H1 (cell line): Measurements from ENCODE around the gene SFMBT2. TPM values are rescaled to one million over a fixed set of nuclear protein-coding genes. Genes with fewer than 3 reads are reported as not detected.

Experiments used
- CTCF ChIA-PET: fragments of 300-600 bp; sonication (Branson Sonifier 250); formaldehyde crosslinking; loops from one replicate; lab custom pipeline; 2021; ENCODE audit not compliant: partially characterized antibody; lab: Charles Lee
- POLR2A ChIA-PET: fragments of 300-600 bp; sonication (Branson Sonifier 250); formaldehyde crosslinking; loops from one replicate; lab custom pipeline; 2021; ENCODE audit warnings: inconsistent platforms; ENCODE audit not compliant: partially characterized antibody; lab: Charles Lee
- DNase-seq, 2 experiments: peaks; one replicate each; pipeline versions ENCODE4 v3.0.0 to v3.0.0-alpha.2; 2010 to 2022; ENCODE audit warnings: low spot score in 2 of 2, low read depth in 1 of 2, mixed read lengths in 1 of 2
- FAIRE-seq: peaks from 2 replicates; lab custom pipeline; 2011; peaks lifted over from hg19 to GRCh38; lab: Jason Lieb, UNC
- H2AFZ ChIP-seq: 2 replicates; pipeline ENCODE4 v1.8.1; 2012; ENCODE audit warnings: low read length, inconsistent platforms
- H2AK5ac ChIP-seq: 2 replicates; pipeline ENCODE4 v1.6.1; 2013; ENCODE audit warnings: low read depth, low read length
- H2BK120ac ChIP-seq: replicated peaks from 2 replicates; pipeline ENCODE3; 2013; ENCODE audit warnings: low read depth, low read length, inconsistent platforms
- H2BK12ac ChIP-seq: 2 replicates; pipeline ENCODE4 v1.6.1; 2013; ENCODE audit warnings: low read depth, low read length
- H2BK15ac ChIP-seq: 2 replicates; pipeline ENCODE4 v1.6.1; 2013; ENCODE audit warnings: low read length
- H2BK20ac ChIP-seq: 2 replicates; pipeline ENCODE4 v1.6.1; 2013; ENCODE audit warnings: low read length
- H2BK5ac ChIP-seq: 2 replicates; pipeline ENCODE4 v1.6.1; 2013; ENCODE audit warnings: low read depth, low read length
- H3K14ac ChIP-seq: 2 replicates; pipeline ENCODE4 v1.6.1; 2013; ENCODE audit warnings: inconsistent platforms; ENCODE audit not compliant: insufficient read length
- H3K18ac ChIP-seq: 2 replicates; pipeline ENCODE4 v1.6.1; 2013; ENCODE audit warnings: low read length; ENCODE audit errors: extremely low read depth
- H3K23ac ChIP-seq: 2 replicates; pipeline ENCODE4 v1.6.1; 2013; ENCODE audit warnings: inconsistent platforms; ENCODE audit not compliant: insufficient read length
- H3K23me2 ChIP-seq: 2 replicates; pipeline ENCODE4 v1.6.1; 2013; ENCODE audit warnings: low read depth, low read length
- H3K27ac ChIP-seq: 2 replicates; pipeline ENCODE4 v1.6.1; 2011; ENCODE audit warnings: low read depth, low read length, inconsistent platforms
- H3K27me3 ChIP-seq, 4 experiments: replicated peaks in 1 of 4; 1 replicate in 1 of 4; 2 replicates in 3 of 4; pipeline versions ENCODE4 v1.6.1 to v1.8.1; 2011 to 2013; ENCODE audit warnings: low read length in 3 of 4, mild to moderate bottlenecking in 3 of 4, inconsistent platforms in 2 of 4, mixed read lengths in 2 of 4, moderate library complexity in 1 of 4; ENCODE audit not compliant: control insufficient read depth in 3 of 4, insufficient read depth in 3 of 4; ENCODE audit errors: extremely low read depth in 1 of 4
- H3K36me3 ChIP-seq, 4 experiments: 2 replicates each; pipeline versions ENCODE4 v1.6.1 to v1.8.1; 2011 to 2013; ENCODE audit warnings: mild to moderate bottlenecking in 4 of 4, low read length in 3 of 4, moderate library complexity in 2 of 4, control low read depth in 1 of 4, inconsistent platforms in 1 of 4; ENCODE audit not compliant: insufficient read depth in 4 of 4, control insufficient read depth in 2 of 4
- H3K4ac ChIP-seq: replicated peaks from 2 replicates; pipeline ENCODE3; 2013; ENCODE audit warnings: low read length, low read depth, mixed read lengths, inconsistent platforms; ENCODE audit not compliant: insufficient read length
- H3K4me1 ChIP-seq, 4 experiments: replicated peaks in 1 of 4; 1 replicate in 1 of 4; 2 replicates in 3 of 4; pipeline versions ENCODE4 v1.6.1 to v1.8.1; 2011 to 2013; ENCODE audit warnings: low read length in 3 of 4, inconsistent platforms in 2 of 4, mixed read lengths in 1 of 4; ENCODE audit not compliant: insufficient read depth in 4 of 4, control insufficient read depth in 3 of 4
- H3K4me2 ChIP-seq, 2 experiments: 2 replicates each; pipeline versions ENCODE4 v1.6.1 to v1.8.1; 2011 to 2013; ENCODE audit warnings: low read depth in 2 of 2, low read length in 2 of 2, control low read depth in 1 of 2, inconsistent platforms in 1 of 2, mild to moderate bottlenecking in 1 of 2; ENCODE audit not compliant: insufficient read depth in 1 of 2
- H3K4me3 ChIP-seq, 4 experiments: fragments of 200-600, 300-600 bp in 1 of 4; sonication (generic), shearing (Covaris generic), sonication (Bioruptor Twin) in 1 of 4; 2 replicates each; pipeline versions ENCODE4 v1.5.1 to v1.8.1; 2011 to 2016; ENCODE audit warnings: low read length in 4 of 4, low read depth in 3 of 4, control low read depth in 2 of 4, inconsistent platforms in 2 of 4, mild to moderate bottlenecking in 2 of 4, mixed read lengths in 1 of 4, moderate library complexity in 1 of 4; ENCODE audit not compliant: insufficient read depth in 2 of 4; ENCODE audit errors: extremely low read depth in 1 of 4
- H3K56ac ChIP-seq: replicated peaks from 2 replicates; pipeline ENCODE3; 2013; ENCODE audit warnings: low read depth, mild to moderate bottlenecking, mixed read lengths, low read length, inconsistent platforms; ENCODE audit not compliant: insufficient read length
- H3K79me1 ChIP-seq: 2 replicates; pipeline ENCODE4 v1.6.1; 2013; ENCODE audit warnings: low read depth, low read length, control low read depth
- H3K79me2 ChIP-seq, 2 experiments: 2 replicates each; pipeline versions ENCODE4 v1.6.1 to v1.8.1; 2012 to 2013; ENCODE audit warnings: low read length in 2 of 2, mild to moderate bottlenecking in 2 of 2, inconsistent platforms in 1 of 2; ENCODE audit not compliant: insufficient read depth in 2 of 2, control insufficient read depth in 1 of 2
- H3K9ac ChIP-seq, 4 experiments: replicated peaks in 1 of 4; 1 replicate in 1 of 4; 2 replicates in 3 of 4; pipeline versions ENCODE4 v1.6.1 to v1.8.1; 2011 to 2013; ENCODE audit warnings: low read depth in 3 of 4, low read length in 3 of 4, control low read depth in 2 of 4, mild to moderate bottlenecking in 2 of 4, moderate library complexity in 2 of 4, inconsistent platforms in 1 of 4; ENCODE audit errors: extremely low read depth in 1 of 4
- H3K9me3 ChIP-seq, 2 experiments: 2 replicates each; pipeline versions ENCODE4 v1.6.1 to v1.8.1; 2012 to 2013; ENCODE audit warnings: mild to moderate bottlenecking in 2 of 2, moderate library complexity in 2 of 2, control low read depth in 1 of 2, inconsistent platforms in 1 of 2, low read depth in 1 of 2, low read length in 1 of 2, mixed read lengths in 1 of 2; ENCODE audit not compliant: insufficient read depth in 2 of 2
- H4K20me1 ChIP-seq, 2 experiments: replicated peaks in 1 of 2; 2 replicates each; pipeline versions ENCODE3 to v1.8.1; 2011 to 2013; ENCODE audit warnings: inconsistent platforms in 2 of 2, low read length in 2 of 2, mild to moderate bottlenecking in 1 of 2; ENCODE audit not compliant: insufficient read depth in 2 of 2, control insufficient read depth in 1 of 2
- H4K5ac ChIP-seq: 2 replicates; pipeline ENCODE4 v1.6.1; 2013; ENCODE audit warnings: low read length, low read depth, mixed read lengths, inconsistent platforms; ENCODE audit not compliant: insufficient read length
- H4K8ac ChIP-seq: 2 replicates; pipeline ENCODE4 v1.8.0; 2013; ENCODE audit warnings: mild to moderate bottlenecking, moderate library complexity, low read length, inconsistent platforms; ENCODE audit not compliant: insufficient read depth; ENCODE audit errors: extremely low read depth
- H4K91ac ChIP-seq: replicated peaks from 2 replicates; pipeline ENCODE3; 2013; ENCODE audit warnings: low read length, mixed read lengths, inconsistent platforms; ENCODE audit not compliant: insufficient read length
- BCL11A ChIP-seq, 2 experiments: IDR thresholded peaks; one replicate each; pipeline ENCODE4 v1.6.1; 2011; ENCODE audit warnings: low read depth in 2 of 2, low read length in 2 of 2, mild to moderate bottlenecking in 2 of 2
- EP300 ChIP-seq, 2 experiments: IDR thresholded peaks; 1 replicate in 1 of 2; 2 replicates in 1 of 2; pipeline ENCODE4 v1.6.1; 2011 to 2012; ENCODE audit warnings: low read depth in 2 of 2, low read length in 2 of 2, mild to moderate bottlenecking in 2 of 2, borderline replicate concordance in 1 of 2, inconsistent platforms in 1 of 2, moderate library complexity in 1 of 2
- EZH2 ChIP-seq: fragments of 200-600 bp; sonication (generic); IDR thresholded peaks from 2 replicates; pipeline ENCODE4 v1.7.1; 2012; ENCODE audit warnings: low read depth, mild to moderate bottlenecking, moderate library complexity, low read length, inconsistent platforms; ENCODE audit not compliant: severe bottlenecking
- JUN ChIP-seq: IDR thresholded peaks from 2 replicates; pipeline ENCODE4 v1.6.1; 2011; ENCODE audit warnings: low read depth, mild to moderate bottlenecking, improper control_type of control experiment, low read length
- PHF8 ChIP-seq: fragments of 200-600 bp; sonication (generic); conservative IDR thresholded peaks from 2 replicates; pipeline ENCODE4 v1.7.1; 2012; ENCODE audit warnings: low read depth, mild to moderate bottlenecking, inconsistent platforms, low read length, moderate library complexity
- RXRA ChIP-seq: IDR thresholded peaks from 2 replicates; pipeline ENCODE4 v1.6.1; 2011; ENCODE audit warnings: low read depth, mild to moderate bottlenecking, low read length, moderate library complexity; ENCODE audit not compliant: insufficient read depth
- SIN3A ChIP-seq, 2 experiments: IDR thresholded peaks in 1 of 2; conservative IDR thresholded peaks in 1 of 2; 2 replicates each; pipeline ENCODE4 v1.6.1; 2011 to 2012; ENCODE audit warnings: low read length in 2 of 2, improper control_type of control experiment in 1 of 2, low read depth in 1 of 2, mild to moderate bottlenecking in 1 of 2
- YY1 ChIP-seq: IDR thresholded peaks from 2 replicates; pipeline ENCODE4 v1.6.1; 2011; ENCODE audit warnings: low read depth, mild to moderate bottlenecking, low read length
- WGBS, 2 experiments: shearing (Covaris generic) in 1 of 2; methylation state at CpG; one replicate each; pipeline versions ENCODE4 v1.1.6 to v1.1.7; 2013 to 2015; ENCODE audit warnings: low lambda C conversion rate in 2 of 2, mixed read lengths in 2 of 2, inconsistent platforms in 1 of 2, low coverage in 1 of 2, missing lambda C conversion rate in 1 of 2; ENCODE audit not compliant: insufficient replicate concordance in 2 of 2, insufficient coverage in 1 of 2, insufficient read length in 1 of 2; ENCODE audit errors: extremely low coverage in 1 of 2, missing lambda C conversion rate in 1 of 2; 5-methylcytosine and 5-hydroxymethylcytosine counted together
- polyA plus RNA-seq, 7 experiments: library from polyadenylated mRNA; depleted of rRNA in 3 of 7; stranded (reverse) in 5 of 7; unstranded in 2 of 7; fragments of >200 nt in 5 of 7; fragments of 200-250 nt in 2 of 7; gene quantifications; 1 replicate in 5 of 7; 2 replicates in 1 of 7; 4 replicates in 1 of 7; pipeline versions ENCODE4 v1.2.1 to v1.2.3, GENCODE V29; 2011 to 2013; ENCODE audit warnings: missing spikeins in 2 of 7, mixed read lengths in 2 of 7
- total RNA-seq: library from RNA; stranded (reverse); fragmentation: NEBNext Ultra II Directional; extraction: Animal tissue kit (Norgen Biotek cat#: 25700); gene quantifications from 2 replicates; pipeline ENCODE4 v1.2.1, GENCODE V29; 2021

SFMBT2 gene
- total and polyA plus RNA-seq, 2 of the 8 experiments (the other 6 are each of a cell fraction or from before 2014, with no cell fraction given) = 2.9 to 11.0 TPM

DNA sequence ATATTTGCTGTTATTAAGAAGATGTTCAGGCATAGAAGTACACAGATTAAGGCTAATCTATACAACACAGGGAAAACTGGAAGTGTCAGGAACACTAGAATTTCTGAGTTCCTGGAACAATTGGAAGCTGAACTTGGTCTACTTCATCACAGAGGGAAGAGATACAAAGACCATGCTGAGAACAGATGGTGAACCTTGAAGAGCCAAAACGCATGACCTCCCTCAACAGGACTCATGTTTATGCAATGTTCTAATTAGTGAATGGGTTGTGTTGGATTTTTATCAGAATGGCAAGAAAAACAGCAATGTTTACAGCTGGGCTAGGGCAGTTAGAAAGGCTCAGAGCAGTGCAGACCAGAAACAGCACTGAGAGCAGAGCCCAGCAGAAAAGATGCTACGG is 94.9 kb downstream of the SFMBT2 start:
- no peak overlapping the region for H2BK12ac ChIP-seq
- H3K23ac ChIP-seq = no peak overlapping the region
- FAIRE-seq (no peak), DNase-seq (no peak)
- ChIA-PET POLR2A (no interaction called here), CTCF (interaction anchor here (1.7 kb wide), 1 partner anchor 68 kb away, joined by 3 read pairs; no protein-coding TSS in a partner anchor)
- no peaks in the 10 kb centered on the region for H3K27me3 ChIP-seq
- 0 out of 2 replicates have a peak overlapping the region, but pooled peaks have one; percentile 18 for H4K8ac ChIP-seq
- peaks cover 0 to 15% of the 10 kb centered on the region in 2 experiments; a peak in 2 of 4 replicates for H3K79me2 ChIP-seq
- H3K27ac ChIP-seq = no peak overlapping the region
- no peak overlapping the region for H3K56ac ChIP-seq
- H4K5ac ChIP-seq = no peak overlapping the region
- no peak overlapping the region for H3K4me3 ChIP-seq
- no peak overlapping the region for H3K4me2 ChIP-seq
- H3K18ac ChIP-seq = no peak overlapping the region
- H2BK20ac ChIP-seq = no peak overlapping the region
- no peaks in the 10 kb centered on the region for H3K4me1 ChIP-seq
- H2BK5ac ChIP-seq = no peak overlapping the region
- no peaks in the 10 kb centered on the region for H3K36me3 ChIP-seq
- H3K79me1 ChIP-seq = no peaks in the 10 kb centered on the region; the same call in 1 of the 2 replicates
- H2BK120ac ChIP-seq = no peak overlapping the region
- no peak overlapping the region for H2AFZ ChIP-seq
- 90% methylated on average over 2 of the region's 2 CpGs; no CpG with 5 or more reads in 1 of the 2 experiments for WGBS, 2 experiments
- no peak overlapping the region for H4K91ac ChIP-seq
- no peaks in the 10 kb centered on the region for H4K20me1 ChIP-seq
- H3K14ac ChIP-seq = no peak overlapping the region
- H3K4ac ChIP-seq = no peak overlapping the region
- H3K23me2 ChIP-seq = no peaks in the 10 kb centered on the region
- no peak overlapping the region for H2AK5ac ChIP-seq
- no peak overlapping the region for H2BK15ac ChIP-seq
- no peak overlapping the region for H3K9ac ChIP-seq
- TF ChIP-seq EP300 (IDR thresholded peaks at IDR 0.05; ENCODE audit: borderline replicate concordance in 1 of 2, low read depth in 2 of 2, low read length in 2 of 2) (no peak), YY1 (no peak), SIN3A (conservative IDR thresholded peaks at IDR 0.05 in 1 of 2, IDR thresholded peaks at IDR 0.05 in 1 of 2; ENCODE audit: low read depth in 1 of 2, low read length in 2 of 2) (no peak), RXRA (no peak), JUN (no peak), EZH2 (no peak), BCL11A (IDR thresholded peaks at IDR 0.05; ENCODE audit: low read depth in 2 of 2, low read length in 2 of 2) (no peak), PHF8 (no peak)
- TF ChIP-seq, all 59 proteins: peak for 0
- no peaks in the 10 kb centered on the region for H3K9me3 ChIP-seq
